Middle frontal gyrus (tissue), 1 donor: ENCODE results near the gene FAM181B.

ENCODE experiments used
- DNase-seq: peaks from one replicate; pipeline ENCODE4 v3.0.0-alpha.2; 2015; ENCODE audit warnings: low spot score; ENCODE audit errors: extremely low spot score

FAM181B gene

GRCh38 chr11:82733444-82734119 lies at the start of gene FAM181B:
FAM181B (minus strand) TSS chr11:82733864; CDS start chr11:82733729, 135 bp downstream.
- peak; percentile 66 for DNase-seq

GRCh38 chr11:82782825-82783374 lies 49.2 kb upstream of the FAM181B start:
- no peak for DNase-seq

GRCh38 chr11:82778776-82779175 lies 45.1 kb upstream of the FAM181B start:
- DNase-seq: no peak

GRCh38 chr11:82776377-82776776 lies 42.7 kb upstream of the FAM181B start:
- no peak for DNase-seq

GRCh38 chr11:82775736-82776346 lies 42.2 kb upstream of the FAM181B start:
- no peak for DNase-seq

- DNase-seq: no peak
These were observed 41.6 kb upstream of the FAM181B start for GRCh38 chr11:82775218-82775617.

GRCh38 chr11:82771781-82772180 lies 38.1 kb upstream of the FAM181B start:
- DNase-seq: no peak

GRCh38 chr11:82767123-82767522 lies 33.5 kb upstream of the FAM181B start:
- DNase-seq: no peak

- no peak for DNase-seq
These were observed 31.9 kb upstream of the FAM181B start for GRCh38 chr11:82765466-82766034.

- no peak for DNase-seq
These were observed 29.5 kb upstream of the FAM181B start for GRCh38 chr11:82763167-82763566.

- no peak for DNase-seq
These were observed 26.0 kb upstream of the FAM181B start for GRCh38 chr11:82759649-82760048.

- DNase-seq: peak; percentile 14
These were observed 24.1 kb upstream of the FAM181B start for GRCh38 chr11:82757660-82758357.

- DNase-seq: peak; percentile 75
These were observed 23.3 kb upstream of the FAM181B start for GRCh38 chr11:82756765-82757639.

GRCh38 chr11:82754410-82754809 lies 20.7 kb upstream of the FAM181B start:
- DNase-seq: peak; percentile 66

- no peak for DNase-seq
These were observed 20.3 kb upstream of the FAM181B start for GRCh38 chr11:82753921-82754320.

- DNase-seq: no peak
These were observed 19.1 kb upstream of the FAM181B start for GRCh38 chr11:82752801-82753200.

GRCh38 chr11:82750643-82751139 lies 17.0 kb upstream of the FAM181B start:
- DNase-seq: no peak

GRCh38 chr11:82747471-82747870 lies 13.8 kb upstream of the FAM181B start:
- DNase-seq: no peak

GRCh38 chr11:82738091-82738490 lies 4.4 kb upstream of the FAM181B start:
- DNase-seq: no peak

- DNase-seq: no peak
These were observed 436 bp upstream of the FAM181B start for GRCh38 chr11:82734120-82734479.
